ENCODE measurements around the gene GSS.
A peak's percentile ranks its signal among the peaks of the same experiment; 100 is the strongest.

GSS gene

GRCh38 chr20:34955231-34956040, at the start of gene GSS, which contains the start of gene MYH7B:
GSS (minus strand) TSS chr20:34955806; CDS start chr20:34951852, 3,954 bp downstream.
MYH7B (plus strand) TSS chr20:34955868; CDS start chr20:34978006, 22,138 bp downstream.
- in situ Hi-C loops (cut with HindIII; ENCODE audit: low pct_ligation_motif_present, low pct_unique_long_range_greater_than_20kb, low sequenced_read_pairs) = no loop called here
- peak; percentile 94 for DNase-seq

- no peak for DNase-seq
- in situ Hi-C loops (cut with HindIII; ENCODE audit: low pct_ligation_motif_present, low pct_unique_long_range_greater_than_20kb, low sequenced_read_pairs) = no loop called here
These were observed 49.3 kb upstream of the GSS start for GRCh38 chr20:35004749-35005462.

- DNase-seq = no peak
- in situ Hi-C loops (cut with HindIII; ENCODE audit: low pct_ligation_motif_present, low pct_unique_long_range_greater_than_20kb, low sequenced_read_pairs) = no loop called here
These were observed 48.6 kb upstream of the GSS start for GRCh38 chr20:35004051-35004725.

GRCh38 chr20:35003211-35004031, 47.8 kb upstream of the GSS start:
- DNase-seq = no peak
- in situ Hi-C loops (cut with HindIII; ENCODE audit: low pct_ligation_motif_present, low pct_unique_long_range_greater_than_20kb, low sequenced_read_pairs) = no loop called here

- in situ Hi-C loops (cut with HindIII; ENCODE audit: low pct_ligation_motif_present, low pct_unique_long_range_greater_than_20kb, low sequenced_read_pairs) = no loop called here
- no peak for DNase-seq
These were observed 47.0 kb upstream of the GSS start for GRCh38 chr20:35002426-35003210.

- in situ Hi-C loops (cut with HindIII; ENCODE audit: low pct_ligation_motif_present, low pct_unique_long_range_greater_than_20kb, low sequenced_read_pairs) = no loop called here
- DNase-seq = no peak
These were observed 46.2 kb upstream of the GSS start for GRCh38 chr20:35001596-35002362.

- DNase-seq = no peak
- in situ Hi-C loops (cut with HindIII; ENCODE audit: low pct_ligation_motif_present, low pct_unique_long_range_greater_than_20kb, low sequenced_read_pairs) = no loop called here
These were observed 45.5 kb upstream of the GSS start for GRCh38 chr20:35000922-35001595.

GRCh38 chr20:35000311-35000921, 44.8 kb upstream of the GSS start:
- in situ Hi-C loops (cut with HindIII; ENCODE audit: low pct_ligation_motif_present, low pct_unique_long_range_greater_than_20kb, low sequenced_read_pairs) = no loop called here
- DNase-seq = no peak

- no peak for DNase-seq
- in situ Hi-C loops (cut with HindIII; ENCODE audit: low pct_ligation_motif_present, low pct_unique_long_range_greater_than_20kb, low sequenced_read_pairs) = no loop called here
These were observed 44.2 kb upstream of the GSS start for GRCh38 chr20:34999782-35000181.

- no peak for DNase-seq
- in situ Hi-C loops (cut with HindIII; ENCODE audit: low pct_ligation_motif_present, low pct_unique_long_range_greater_than_20kb, low sequenced_read_pairs) = no loop called here
These were observed 43.4 kb upstream of the GSS start for GRCh38 chr20:34999021-34999451.

- in situ Hi-C loops (cut with HindIII; ENCODE audit: low pct_ligation_motif_present, low pct_unique_long_range_greater_than_20kb, low sequenced_read_pairs) = no loop called here
- DNase-seq = no peak
These were observed 42.8 kb upstream of the GSS start for GRCh38 chr20:34998331-34998950.

GRCh38 chr20:34997774-34998173, 42.2 kb upstream of the GSS start:
- DNase-seq = no peak
- in situ Hi-C loops (cut with HindIII; ENCODE audit: low pct_ligation_motif_present, low pct_unique_long_range_greater_than_20kb, low sequenced_read_pairs) = no loop called here

- in situ Hi-C loops (cut with HindIII; ENCODE audit: low pct_ligation_motif_present, low pct_unique_long_range_greater_than_20kb, low sequenced_read_pairs) = no loop called here
These were observed 41.5 kb upstream of the GSS start for GRCh38 chr20:34997131-34997561.

GRCh38 chr20:34996243-34997028, 40.8 kb upstream of the GSS start:
- no peak for DNase-seq
- in situ Hi-C loops (cut with HindIII; ENCODE audit: low pct_ligation_motif_present, low pct_unique_long_range_greater_than_20kb, low sequenced_read_pairs) = no loop called here

More at GRCh38 chr20:34997131-34997561, 41.5 kb upstream of the GSS start:
- DNase-seq = no peak

- DNase-seq = no peak
- in situ Hi-C loops (cut with HindIII; ENCODE audit: low pct_ligation_motif_present, low pct_unique_long_range_greater_than_20kb, low sequenced_read_pairs) = no loop called here
These were observed 40.1 kb upstream of the GSS start for GRCh38 chr20:34995696-34996095.

Measured in ACHN (cell line).